HG03520 (cell line): Measurements from ENCODE around the gene ARL15.

Experiments used
- ATAC-seq: cut with Tn5 transposase; IDR thresholded peaks from one replicate; pipeline ENCODE4 v1.9.1; 2021; ENCODE audit warnings: mild to moderate bottlenecking, moderate library complexity; ENCODE audit not compliant: unreplicated experiment

ARL15 gene

DNA sequence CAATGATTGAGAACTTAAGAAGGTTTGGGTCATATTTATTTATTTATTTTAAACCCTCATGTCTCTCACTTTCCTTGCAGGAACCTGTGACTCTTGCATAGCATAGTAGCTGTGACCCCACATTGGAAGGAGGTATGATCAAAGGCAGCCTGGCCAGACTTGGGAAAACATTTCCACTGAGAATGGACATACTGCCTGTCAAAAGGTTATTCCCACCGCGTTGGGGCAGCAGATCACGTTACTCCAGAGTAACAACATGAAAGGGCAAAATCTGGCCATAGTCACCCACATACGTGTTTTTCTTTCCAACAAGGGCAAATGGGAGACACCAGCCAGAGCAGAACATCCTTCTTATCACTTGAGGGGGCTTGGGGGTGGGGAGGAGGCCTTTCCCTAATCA lies 95.7 kb downstream of the ARL15 start:
- no peak for ATAC-seq

DNA sequence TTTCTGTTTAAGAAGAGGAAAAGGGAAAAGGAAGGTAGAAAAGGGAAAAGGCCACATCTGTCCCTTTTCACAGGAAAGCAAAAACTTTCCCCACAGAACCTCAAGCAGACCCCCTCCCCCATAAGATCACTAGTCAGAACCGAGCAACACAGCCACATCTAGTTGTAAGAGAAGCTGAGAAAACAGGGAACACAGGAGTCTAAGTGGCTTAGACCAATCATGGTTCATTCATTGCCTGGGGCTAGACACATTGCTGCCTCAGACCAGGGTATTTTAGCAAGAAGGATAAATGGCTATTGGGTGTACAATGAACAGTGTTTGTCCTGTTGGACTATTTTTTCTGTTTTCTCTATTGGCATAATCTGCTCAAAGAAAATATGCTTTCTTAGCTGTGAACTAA lies 98.0 kb downstream of the ARL15 start:
- ATAC-seq: no peak

DNA sequence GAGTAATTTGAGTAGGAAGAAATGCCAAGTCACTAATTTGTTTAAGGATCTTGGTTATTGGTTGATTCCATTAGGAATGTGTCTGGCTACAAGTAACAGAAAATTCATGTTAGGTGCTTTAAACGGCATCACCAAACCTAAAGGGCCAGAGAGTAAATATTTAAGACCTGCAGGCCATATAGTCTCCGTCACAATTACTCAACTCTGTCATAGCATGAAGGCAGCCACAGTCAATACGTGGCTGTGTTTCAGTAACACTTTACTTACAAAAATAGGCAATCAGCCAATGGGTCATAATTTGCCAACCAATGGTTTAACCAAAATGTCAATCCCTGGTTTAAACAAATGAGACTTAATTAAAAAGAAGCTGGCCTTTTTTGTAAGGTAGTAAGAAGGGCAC lies 98.5 kb downstream of the ARL15 start:
- no peak for ATAC-seq

DNA sequence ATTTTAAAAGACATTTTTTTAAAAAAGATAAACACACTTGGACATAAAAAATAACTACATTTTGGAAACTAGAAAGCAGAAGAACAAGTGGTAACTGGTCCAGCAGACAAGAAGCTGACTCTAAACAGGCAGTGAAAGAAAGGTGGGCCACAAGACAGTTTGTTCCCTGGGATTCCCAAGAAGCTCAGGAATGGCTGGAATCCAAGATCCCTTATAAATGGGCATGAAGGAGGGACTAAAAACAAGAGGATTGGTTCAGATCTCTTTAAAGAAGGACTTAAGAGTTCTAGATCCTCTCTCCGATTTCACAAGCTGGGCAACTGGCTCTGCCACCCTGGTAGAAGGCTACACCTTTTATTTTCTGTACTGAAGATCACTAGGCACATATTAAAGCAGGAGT lies 102.8 kb downstream of the ARL15 start:
- no peak for ATAC-seq

DNA sequence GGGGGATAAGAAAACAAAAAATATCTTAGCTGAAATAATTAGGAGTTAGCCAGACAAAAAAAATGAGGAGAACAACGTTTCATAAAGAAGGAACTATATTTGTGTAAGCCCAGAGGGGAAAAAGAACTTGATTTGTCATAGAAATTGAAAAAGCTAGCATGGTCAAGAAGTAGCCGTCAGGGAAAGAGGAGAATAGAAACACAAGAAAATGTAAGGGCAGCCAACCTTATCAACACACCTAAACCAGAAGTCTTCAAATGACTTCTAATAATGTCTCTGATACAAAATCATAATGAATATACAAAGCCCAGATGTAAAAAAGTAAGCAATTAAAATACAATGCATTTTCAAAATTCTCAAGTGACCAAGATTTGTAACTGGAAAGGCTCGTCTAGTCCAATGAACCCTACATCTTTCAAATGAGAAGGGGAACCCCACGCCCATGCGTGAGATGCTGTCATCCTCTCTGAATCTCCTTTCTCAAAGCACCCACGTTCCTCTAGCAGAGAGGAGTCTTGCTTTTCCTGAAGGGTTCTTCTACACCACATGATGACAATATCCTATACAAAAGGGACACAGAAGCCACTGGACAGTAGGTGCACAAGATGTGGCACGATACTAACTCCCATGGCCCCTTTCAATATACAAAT lies 103.7 kb downstream of the ARL15 start:
- ATAC-seq: no peak

DNA sequence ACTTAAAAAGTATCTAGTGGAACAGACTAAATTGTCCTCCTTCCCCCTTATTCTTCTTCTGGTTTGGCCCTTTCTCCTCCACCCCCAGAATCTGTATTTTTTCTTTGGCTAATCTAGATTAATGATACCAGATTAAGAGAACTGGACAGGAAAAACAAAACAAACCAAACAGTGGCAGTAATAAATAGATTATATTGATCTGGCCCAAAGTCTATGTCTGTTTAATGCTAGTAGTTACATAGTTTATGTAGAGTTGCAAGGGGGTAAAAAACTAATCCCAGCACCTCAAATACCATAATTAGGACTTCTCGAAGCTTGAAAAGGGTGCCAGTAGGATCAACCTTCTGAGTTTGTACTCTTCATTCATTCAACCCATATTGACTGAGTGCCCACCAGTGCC lies 104.5 kb downstream of the ARL15 start:
- no peak for ATAC-seq

DNA sequence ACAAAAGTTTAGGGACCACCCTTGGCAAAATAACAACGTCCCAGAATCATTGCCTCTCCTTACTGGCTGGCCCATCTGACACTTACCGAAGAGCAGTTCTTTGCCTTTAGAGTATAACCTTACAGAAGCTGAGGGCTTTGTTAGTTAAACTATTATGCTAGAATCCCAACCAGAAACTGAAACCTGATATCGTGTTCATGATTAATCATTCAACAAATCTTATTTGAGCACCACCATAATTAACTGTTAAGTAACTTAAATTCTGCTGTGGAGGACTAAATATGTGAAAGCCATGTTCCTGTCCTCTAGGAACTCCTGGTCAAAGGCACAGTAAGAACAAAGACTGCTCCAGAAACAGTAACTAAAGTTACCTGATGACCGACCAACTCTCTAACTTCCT lies 104.9 kb downstream of the ARL15 start:
- ATAC-seq: no peak

DNA sequence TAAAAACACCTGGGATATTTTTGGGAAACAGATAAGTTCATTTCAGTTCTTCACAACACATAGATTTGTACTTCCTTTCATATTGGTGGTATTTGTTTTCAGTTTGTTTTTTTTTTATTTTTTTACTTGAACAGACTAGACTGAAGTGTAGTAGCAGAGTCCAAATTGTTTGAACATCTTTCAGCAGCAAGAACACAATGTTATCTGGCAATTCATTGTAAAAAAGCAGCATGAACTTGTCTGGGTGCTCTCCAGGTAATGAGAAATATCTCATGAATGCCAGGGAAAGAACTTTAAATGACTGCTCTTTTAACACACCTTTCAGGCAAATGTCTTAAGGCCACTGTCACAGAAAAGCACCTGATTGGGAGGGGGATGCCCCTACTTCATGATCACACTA lies 113.4 kb downstream of the ARL15 start:
- no peak for ATAC-seq

DNA sequence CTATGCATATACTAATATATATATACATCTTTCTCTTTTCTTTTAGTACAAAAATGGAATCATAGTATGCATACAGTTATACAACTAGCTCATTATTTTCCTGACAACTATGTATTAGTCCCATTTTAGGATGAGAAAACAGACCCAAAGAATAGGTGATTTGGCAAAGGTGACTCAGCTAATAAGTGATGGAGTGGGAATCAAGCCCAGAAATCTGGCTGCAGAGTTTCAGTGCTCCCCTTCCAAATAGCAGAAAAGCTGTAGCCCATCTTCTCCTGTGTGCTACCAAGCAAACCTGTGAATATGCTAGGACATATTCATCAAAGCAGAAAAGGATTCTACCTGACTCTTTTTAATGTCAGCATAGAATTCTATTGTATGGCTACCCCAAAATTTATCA lies 114.7 kb downstream of the ARL15 start:
- ATAC-seq: no peak

DNA sequence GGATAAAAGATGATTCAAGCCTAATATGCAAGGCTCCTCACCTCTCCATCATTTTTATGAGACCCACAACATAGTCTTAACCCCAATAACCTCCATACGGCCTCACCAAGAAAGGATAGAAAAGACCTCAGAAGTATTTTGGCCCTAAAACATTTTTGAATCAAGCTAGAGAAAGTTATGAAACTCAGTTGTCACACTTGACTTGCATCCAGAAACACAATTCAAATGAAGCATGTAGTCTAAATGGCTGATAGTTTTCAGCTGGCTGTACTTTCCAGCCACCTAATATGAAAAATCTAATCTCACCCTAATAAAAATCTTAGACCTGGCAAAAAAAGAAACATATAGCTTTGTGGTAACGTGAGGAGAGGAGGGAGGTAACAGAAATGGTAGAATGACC lies 116.1 kb downstream of the ARL15 start:
- ATAC-seq: no peak

DNA sequence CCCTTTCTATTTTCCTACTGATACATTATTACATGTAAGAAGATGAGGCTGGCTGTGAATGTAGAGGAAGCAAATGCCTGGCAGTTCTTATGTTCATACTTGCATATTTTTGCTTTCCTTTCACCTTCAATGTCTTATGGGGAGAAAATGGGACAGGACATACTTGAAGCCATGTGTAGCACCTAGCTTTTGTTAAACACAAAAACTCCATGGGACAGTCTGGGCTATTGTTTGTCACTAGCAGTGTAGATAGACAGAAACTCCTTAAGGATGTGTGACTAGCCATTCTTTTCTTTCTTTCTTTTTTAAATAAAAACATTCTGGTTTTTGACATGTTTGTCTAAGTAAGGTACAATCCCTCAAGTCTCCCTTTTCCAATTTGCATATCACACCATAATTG lies 122.7 kb downstream of the ARL15 start:
- no peak for ATAC-seq

DNA sequence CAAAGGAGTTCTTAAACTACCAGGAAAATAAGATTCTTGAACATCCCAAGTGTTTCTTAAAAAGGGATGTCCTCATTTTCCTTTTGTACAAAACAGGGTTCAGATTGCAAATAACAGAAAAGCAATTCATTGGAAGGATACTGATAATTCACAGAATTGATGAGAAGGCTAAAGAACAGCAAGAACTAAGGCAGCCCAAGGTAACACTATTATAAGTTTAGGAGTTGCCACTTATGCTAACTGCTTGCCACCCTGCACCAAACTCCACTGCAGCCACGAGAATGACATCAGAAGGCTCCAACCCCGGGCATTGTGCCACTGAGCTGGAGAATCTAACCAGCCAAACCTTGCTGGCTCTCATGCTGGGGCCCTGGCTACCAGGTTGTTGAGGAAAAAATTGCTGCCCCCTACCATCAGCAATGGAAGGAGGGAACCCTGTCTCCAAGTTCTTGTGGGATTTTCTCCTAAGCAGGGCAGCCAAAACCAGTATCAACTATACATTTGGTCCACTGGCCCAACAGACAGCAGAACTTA lies 123.4 kb downstream of the ARL15 start:
- ATAC-seq: no peak

DNA sequence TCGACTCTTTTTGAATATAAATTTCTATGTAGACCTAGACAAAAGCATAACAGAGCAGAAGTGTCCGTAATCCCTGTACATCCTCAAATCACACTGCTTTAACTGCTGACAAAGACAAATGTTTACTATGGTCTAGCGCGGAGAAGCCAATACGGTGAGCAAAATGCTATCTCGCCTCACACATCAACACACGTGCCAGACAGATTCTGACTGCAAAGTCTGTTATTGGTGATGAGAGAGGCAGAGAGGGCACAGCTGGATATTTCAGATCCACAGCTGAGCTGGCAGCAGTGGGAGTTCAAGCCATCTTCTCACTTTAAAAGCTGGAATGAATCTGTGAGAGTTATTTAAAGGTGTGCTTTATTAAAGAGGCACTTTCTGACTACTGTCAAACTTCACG lies 124.3 kb downstream of the ARL15 start:
- ATAC-seq: no peak

DNA sequence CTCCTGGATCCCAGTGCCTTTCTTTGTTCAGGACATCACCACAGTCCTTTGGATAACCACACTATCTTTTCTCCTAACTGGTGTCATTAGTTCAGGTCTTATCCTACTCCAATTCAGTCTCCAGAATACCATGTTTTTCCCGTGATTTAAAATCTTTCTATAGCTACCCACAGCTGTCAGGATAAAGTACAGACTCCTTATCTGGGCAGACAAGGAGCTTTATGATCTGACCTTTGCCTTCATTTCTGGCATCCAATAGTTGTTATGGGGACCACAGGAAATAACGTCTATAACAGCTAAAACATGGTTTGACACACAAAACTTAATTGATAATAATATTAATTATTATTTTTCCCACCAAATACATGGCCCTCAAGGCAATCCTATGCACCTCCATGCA lies 125.6 kb downstream of the ARL15 start:
- no peak for ATAC-seq

DNA sequence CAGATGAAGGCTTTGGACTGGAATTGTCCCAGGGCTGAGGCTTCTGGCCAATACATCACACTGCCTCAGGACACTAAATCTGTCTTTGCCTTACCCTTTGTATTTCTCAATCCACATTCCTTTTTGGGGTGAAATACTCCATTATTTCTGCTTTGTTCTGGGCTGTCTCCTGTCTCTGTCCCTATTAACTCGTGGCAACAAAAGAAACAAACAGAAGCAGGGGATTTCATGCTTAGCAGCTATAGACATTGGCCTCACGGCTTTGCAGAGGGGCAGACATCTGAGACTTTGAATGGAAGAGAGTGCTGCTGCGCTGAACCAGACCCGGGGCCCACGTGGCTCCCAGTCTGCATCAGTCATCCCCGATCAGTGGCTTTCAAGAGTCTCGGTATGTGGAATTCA lies 129.7 kb downstream of the ARL15 start:
- no peak for ATAC-seq

DNA sequence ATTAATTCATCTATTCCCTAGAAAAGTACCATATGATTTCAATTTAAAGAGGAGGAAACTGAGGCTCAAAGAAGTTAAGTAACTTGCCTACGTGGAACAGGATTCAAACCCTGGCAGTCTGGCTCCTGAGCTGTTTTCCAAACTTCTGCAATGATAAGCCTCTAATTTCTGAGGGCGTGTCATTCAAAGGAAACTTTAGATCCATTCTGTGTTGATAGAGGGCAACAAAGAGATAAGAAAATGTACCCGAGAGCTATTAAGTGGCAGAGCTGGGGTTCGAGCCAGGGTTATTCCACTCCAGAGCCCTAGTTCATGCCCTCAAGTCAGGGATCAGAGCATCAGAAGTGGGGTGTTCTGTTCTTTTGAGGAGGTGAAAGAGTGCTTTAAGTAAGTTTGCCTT lies 131.4 kb downstream of the ARL15 start:
- ATAC-seq: no peak

DNA sequence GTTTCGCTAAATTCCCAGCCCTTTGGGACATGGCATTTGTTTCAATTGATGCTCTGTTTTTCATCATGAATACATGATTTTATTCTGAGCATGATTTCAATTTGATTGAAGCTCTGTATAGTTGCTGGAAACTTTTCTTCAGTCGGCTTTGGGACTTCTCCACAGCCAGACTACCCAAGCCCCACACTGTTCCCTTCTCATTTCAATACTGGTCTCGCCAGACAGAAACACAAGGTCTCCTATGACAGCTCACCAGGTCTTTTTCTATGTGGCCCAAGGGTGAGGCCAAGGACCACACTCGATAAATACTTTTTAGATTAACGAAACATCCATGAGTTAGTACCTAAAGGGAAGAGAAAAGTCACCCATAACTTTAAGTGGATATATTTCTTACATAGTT lies 132.2 kb downstream of the ARL15 start:
- no peak for ATAC-seq

DNA sequence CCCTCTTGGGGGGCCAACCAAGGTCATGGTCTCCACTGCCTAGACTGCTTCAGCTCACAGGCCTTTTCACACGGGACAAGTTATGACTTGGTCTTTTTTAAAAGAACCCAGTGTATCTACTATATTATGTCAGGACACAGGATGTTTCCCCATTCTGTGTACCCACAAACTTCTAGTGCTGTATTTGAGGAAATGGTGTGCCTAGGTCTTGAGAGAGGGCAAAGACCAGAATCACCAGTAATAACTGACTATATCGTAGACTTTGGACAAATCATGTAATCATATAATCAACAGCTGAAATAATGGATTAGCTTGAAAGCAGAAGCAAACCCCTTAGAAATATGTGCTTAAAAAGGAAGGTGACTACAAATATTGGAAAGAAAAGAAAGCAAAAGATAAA lies 133.3 kb downstream of the ARL15 start:
- ATAC-seq: no peak

DNA sequence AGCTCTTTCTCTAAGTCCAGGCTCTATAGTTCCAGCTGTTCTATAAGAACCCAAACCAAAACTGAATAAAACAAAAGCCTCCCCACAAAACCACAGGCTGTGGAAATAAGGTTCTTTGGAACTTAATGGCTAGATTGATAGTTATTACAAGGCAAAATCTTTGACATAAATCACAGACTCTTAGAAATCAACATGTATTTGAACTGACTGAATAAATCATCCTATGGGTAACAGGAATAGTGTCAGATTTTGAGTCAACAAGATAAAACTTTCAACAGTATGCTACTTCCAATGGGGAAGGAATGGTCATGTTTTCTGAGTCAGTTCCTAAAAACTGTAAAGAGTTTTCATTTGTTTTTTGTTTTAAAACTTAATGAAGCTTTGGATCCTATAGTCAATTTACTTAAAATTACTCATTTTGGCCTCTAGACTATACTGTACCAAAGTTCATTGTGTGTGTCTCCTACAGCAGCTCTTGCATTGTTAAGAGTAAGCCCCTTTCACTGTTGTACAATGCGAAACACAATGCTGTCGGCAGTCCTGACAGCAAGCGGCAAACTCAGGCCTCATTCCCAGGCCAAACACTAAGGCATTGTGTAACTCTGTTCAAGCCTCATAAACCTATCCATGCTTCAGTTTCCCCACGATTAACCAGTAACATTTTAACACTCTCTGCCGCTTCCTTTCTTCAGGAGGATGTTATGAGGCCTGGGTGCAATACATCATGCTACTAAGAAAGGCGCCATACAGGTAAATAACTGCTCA lies 134.1 kb downstream of the ARL15 start:
- ATAC-seq: no peak

DNA sequence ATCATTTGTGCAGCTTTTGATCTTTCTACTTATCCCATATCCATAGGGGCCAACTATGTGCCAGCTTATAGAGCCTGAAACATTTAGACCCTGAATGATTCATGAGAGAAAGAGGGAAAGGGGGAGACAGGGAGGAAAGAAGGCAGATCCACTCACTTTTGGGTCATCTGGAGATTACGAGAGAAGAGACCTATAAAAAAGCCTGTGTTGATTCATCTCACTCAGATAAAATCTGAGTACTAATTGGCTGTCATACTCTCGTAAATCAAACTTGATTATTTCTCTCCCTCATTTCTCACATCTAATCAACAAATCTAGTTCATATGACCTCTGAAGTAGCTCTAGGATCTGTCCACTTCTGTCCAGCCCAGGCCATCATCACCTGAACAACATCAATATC lies 137.1 kb downstream of the ARL15 start:
- ATAC-seq: no peak

DNA sequence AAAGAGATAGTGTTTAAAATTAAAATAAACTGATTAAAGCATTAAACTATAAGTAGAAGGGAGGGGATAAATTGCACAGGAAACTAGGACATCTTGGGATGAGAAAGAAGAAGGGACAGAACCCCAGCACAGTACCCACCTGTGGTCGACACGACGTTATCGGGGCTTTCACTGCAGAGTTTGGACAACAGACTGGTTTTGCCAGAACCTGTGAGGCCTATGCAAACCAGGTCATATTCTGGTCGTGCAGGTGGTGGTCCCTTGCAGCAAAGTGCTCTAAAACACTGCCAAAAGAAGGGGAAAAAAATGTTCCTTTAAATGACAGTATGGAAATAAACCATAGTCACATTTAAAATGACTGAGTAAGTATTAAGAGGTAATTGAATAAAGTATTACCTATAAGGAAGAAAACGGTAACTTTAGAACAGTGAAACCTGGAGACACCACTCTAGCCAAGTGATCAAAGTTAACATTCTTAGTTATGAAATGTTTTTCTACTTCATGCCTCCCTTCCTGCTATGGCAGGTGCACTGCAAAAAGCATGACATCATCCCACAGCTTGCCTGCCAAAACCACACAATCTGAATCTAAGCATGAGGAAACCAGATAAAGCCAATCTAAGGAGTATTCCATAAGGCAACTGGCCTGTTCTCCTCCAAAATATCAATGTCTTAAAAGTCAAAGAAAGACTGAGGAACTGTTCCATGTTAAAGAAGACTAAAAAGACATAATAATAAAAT lies 138.6 kb downstream of the ARL15 start:
- ATAC-seq: no peak

DNA sequence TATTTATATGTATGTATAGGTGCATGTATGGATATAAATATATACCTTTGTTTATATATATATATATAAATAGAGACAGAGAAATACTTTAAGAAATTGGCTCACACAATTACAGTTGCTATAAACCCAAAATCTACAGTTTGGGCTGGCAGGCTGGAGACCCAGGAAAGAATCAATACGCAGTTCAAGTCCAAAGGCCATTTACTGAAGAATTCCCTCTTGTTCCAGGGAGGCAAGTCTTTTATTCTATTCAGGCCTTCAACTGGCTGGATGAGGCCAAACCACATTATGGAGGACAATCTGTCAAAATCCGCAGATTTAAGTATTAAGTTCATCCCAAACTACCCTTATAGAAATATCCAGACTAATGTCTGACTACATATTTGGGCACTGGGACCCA lies 144.7 kb downstream of the ARL15 start:
- no peak for ATAC-seq
